Kidney (tissue), 14 donors: Measurements from ENCODE around the gene PDE4D. TPM values are rescaled to one million over a fixed set of nuclear protein-coding genes. Genes with fewer than 3 reads are reported as not detected.

Source experiments
- DNase-seq, 5 donors: peaks; one replicate each; pipeline ENCODE4 v3.0.0-alpha.2; 2013 to 2020
- FAIRE-seq: peaks from 2 replicates; lab custom pipeline; 2012; peaks lifted over from hg19 to GRCh38; lab: Jason Lieb, UNC
- H3K27ac ChIP-seq, 2 donors: one replicate each; pipeline ENCODE4 v1.7.0; 2013; ENCODE audit warnings: low read depth in 2 of 2, low read length in 2 of 2, inconsistent platforms in 1 of 2
- H3K27me3 ChIP-seq: one replicate; pipeline ENCODE4 v1.7.1; 2013; ENCODE audit warnings: low read length, inconsistent platforms; ENCODE audit not compliant: control insufficient read depth, insufficient read depth
- H3K36me3 ChIP-seq, 3 donors: one replicate each; pipeline versions ENCODE4 v1.7.0 to v1.7.1; 2013; ENCODE audit warnings: low read length in 3 of 3, control low read depth in 1 of 3, inconsistent platforms in 1 of 3; ENCODE audit not compliant: insufficient read depth in 3 of 3, control insufficient read depth in 2 of 3
- H3K4me1 ChIP-seq, 3 donors: one replicate each; pipeline versions ENCODE4 v1.7.0 to v1.7.1; 2013; ENCODE audit warnings: low read length in 3 of 3, inconsistent platforms in 1 of 3, low read depth in 1 of 3; ENCODE audit not compliant: control insufficient read depth in 2 of 3, insufficient read depth in 2 of 3
- H3K4me3 ChIP-seq, 3 donors: one replicate each; pipeline versions ENCODE4 v1.7.0 to v1.8.1; 2013; ENCODE audit warnings: low read length in 3 of 3, control low read depth in 1 of 3, inconsistent platforms in 1 of 3
- H3K9ac ChIP-seq, 3 donors: one replicate each; pipeline versions ENCODE4 v1.7.0 to v1.7.1; 2013; ENCODE audit warnings: low read length in 3 of 3, control low read depth in 1 of 3, inconsistent platforms in 1 of 3
- H3K9me3 ChIP-seq, 3 donors: one replicate each; pipeline versions ENCODE4 v1.7.0 to v1.7.1; 2013; ENCODE audit warnings: low read length in 3 of 3, control low read depth in 1 of 3, inconsistent platforms in 1 of 3; ENCODE audit not compliant: control insufficient read depth in 2 of 3, insufficient read depth in 1 of 3
- CTCF ChIP-seq: IDR thresholded peaks from 3 replicates; pipeline ENCODE4 v1.5.1; 2012; ENCODE audit warnings: mild to moderate bottlenecking, moderate library complexity, borderline replicate concordance; ENCODE audit not compliant: insufficient read depth; ENCODE audit errors: extremely low read depth
- intact Hi-C: fragments of 100-400 bp; cut with DNase I; formaldehyde crosslinking; loops from one replicate; pipeline ENCODE4 v1.11.1; 2022
- polyA plus RNA-seq: library from polyadenylated mRNA; stranded (reverse); fragments of 350-450 nt; fragmentation: Illumina TruSeq; extraction: RNeasy Lipid Tissue Mini Kit (QIAGEN cat#74804); gene quantifications from one replicate; pipeline ENCODE4 v1.2.3, GENCODE V29; 2014; ENCODE audit warnings: low read depth, low replicate concordance; ENCODE audit not compliant: insufficient read depth
- total RNA-seq: library from RNA; stranded (reverse); fragmentation: NEBNext Ultra II Directional; extraction: Animal tissue kit (Norgen Biotek cat#: 25700); gene quantifications from one replicate; pipeline ENCODE4 v1.2.1, GENCODE V29; 2021
- donor health status: control.
- donor health status: control.
- donor health status: control.
- donor health status: control.
- donor health status: control.
- donor health status: DM: yes; HTN: yes; CAD: no.
- donor health status: Normal renal cell carcinoma (clear cell type).

PDE4D gene
- total and polyA plus RNA-seq, 2 donors from 2014 or later = 9.2 to 78.9 TPM

- DNase-seq (no peak), FAIRE-seq (no peak)
- no peak for TF ChIP-seq CTCF
- intact Hi-C loops = no loop called here
- H3K9ac ChIP-seq = no peak overlapping the region
- H3K9me3 ChIP-seq = no peaks in the 10 kb centered on the region
- no peak overlapping the region for H3K4me3 ChIP-seq
- no peak overlapping the region for H3K27ac ChIP-seq
- H3K36me3 ChIP-seq = peaks cover 0 to 26% (median 7%) of the 10 kb centered on the region in 3 donors
- no peaks in the 10 kb centered on the region for H3K27me3 ChIP-seq
- H3K4me1 ChIP-seq = no peaks in the 10 kb centered on the region
Measured at GRCh38 chr5:58980890-58981289, 912.6 kb downstream of the PDE4D start.

- FAIRE-seq (no peak), DNase-seq (no peak)
- Histone ChIP-seq H3K27ac (no peak overlapping the region), H3K36me3 (peaks cover 4 to 42% (median 19%) of the 10 kb centered on the region in 3 donors), H3K9ac (no peak overlapping the region), H3K9me3 (no peaks in the 10 kb centered on the region), H3K27me3 (no peaks in the 10 kb centered on the region), H3K4me1 (no peaks in the 10 kb centered on the region), H3K4me3 (no peak overlapping the region)
- intact Hi-C loops = no loop called here
- no peak for TF ChIP-seq CTCF
Measured at GRCh38 chr5:58979090-58979489, 914.4 kb downstream of the PDE4D start.

- H3K9me3 ChIP-seq = no peaks in the 10 kb centered on the region
- DNase-seq = no peak
Measured at GRCh38 chr5:58974601-58975000, 918.9 kb downstream of the PDE4D start.

More at GRCh38 chr5:58974601-58975000, 918.9 kb downstream of the PDE4D start:
- intact Hi-C loops = no loop called here
- Histone ChIP-seq H3K9ac (no peak overlapping the region), H3K4me1 (no peaks in the 10 kb centered on the region), H3K36me3 (peaks cover 4 to 36% (median 20%) of the 10 kb centered on the region in 3 donors), H3K4me3 (no peak overlapping the region), H3K27me3 (no peaks in the 10 kb centered on the region), H3K27ac (no peak overlapping the region)
- FAIRE-seq = no peak
- TF ChIP-seq CTCF = no peak
